ENCODE results near the gene CSF1R. TPM values are rescaled to one million over a fixed set of nuclear protein-coding genes. Genes with fewer than 3 reads are reported as not detected.
"Not testable (repeated sequence)": the region's sequence is repeated elsewhere in the genome, so short reads cannot be mapped to it uniquely, and the experiment has no call there.

Gene CSF1R
- polyA plus RNA-seq, 1 donor from 2014 or later, result 0.10 TPM

DNA sequence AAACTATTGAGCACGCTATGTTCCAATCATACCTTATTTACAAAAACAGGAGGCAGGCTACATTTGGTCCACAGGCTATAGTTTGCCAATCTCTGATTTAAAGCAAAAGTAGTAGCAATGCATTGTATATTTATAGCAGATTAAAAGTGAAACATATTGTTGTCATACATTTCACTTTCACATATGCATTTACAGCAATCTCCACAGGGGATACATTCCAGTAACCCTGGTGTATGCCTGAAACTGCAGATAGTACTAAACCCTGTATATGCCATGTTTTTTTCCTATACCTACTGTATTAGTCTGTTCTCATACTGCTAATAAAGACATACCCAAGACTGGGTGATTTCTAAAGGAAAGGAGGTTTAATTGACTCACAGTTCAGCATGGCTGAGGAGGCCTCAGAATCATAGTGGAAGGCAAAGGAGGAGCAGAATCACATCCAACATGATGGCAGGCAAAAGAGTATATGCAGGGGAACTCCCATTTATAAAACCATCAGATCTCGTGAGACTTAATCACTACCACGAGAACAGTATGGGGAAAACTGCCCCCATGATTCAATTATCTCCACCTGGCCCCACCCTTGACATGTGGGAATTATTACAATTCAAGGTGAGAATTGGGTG lies 5.9 kb upstream of the CSF1R start:
- Mint-ChIP-seq H3K4me3 (no peak overlapping the region), H3K27ac (peak overlapping the region in 1 of 3 donors; percentile 81), H3K9me3 (no peaks in the 10 kb centered on the region), H3K27me3 (peaks cover 2% of the 10 kb centered on the region), H3K4me1 (peaks cover 0 to 5% (median 4%) of the 10 kb centered on the region in 3 donors), H3K36me3 (no peaks in the 10 kb centered on the region)

GRCh38 chr5:150085191-150085912 lies 1.0 kb downstream of the CSF1R start:
- Mint-ChIP-seq H3K36me3 (no peaks in the 10 kb centered on the region), H3K4me1 (peaks cover 11 to 17% (median 13%) of the 10 kb centered on the region in 3 donors), H3K27me3 (peaks cover 7% of the 10 kb centered on the region), H3K4me3 (no peak overlapping the region), H3K27ac (no peak overlapping the region), H3K9me3 (no peaks in the 10 kb centered on the region)

DNA sequence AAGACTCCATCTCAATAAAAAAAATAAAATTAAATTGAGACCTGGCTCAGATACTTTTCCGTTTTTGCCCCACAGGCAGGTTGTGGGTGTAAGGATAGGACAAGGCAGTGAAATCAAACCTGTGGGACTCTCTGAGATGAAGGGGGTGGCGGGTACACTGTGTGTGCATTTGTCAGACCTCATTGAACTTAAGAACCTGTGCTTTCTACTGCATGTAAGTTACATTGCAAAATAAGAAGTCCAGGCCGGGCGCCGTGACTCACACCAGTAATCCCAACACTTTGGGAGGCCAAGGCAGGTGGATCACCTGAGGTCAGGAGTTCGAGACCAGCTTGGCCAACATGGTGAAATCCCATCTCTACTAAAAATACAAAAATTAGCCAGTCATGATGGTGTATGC lies 1.6 kb downstream of the CSF1R start:
- not testable (repeated sequence) for H3K27me3 Mint-ChIP-seq, H3K27ac Mint-ChIP-seq, H3K9me3 Mint-ChIP-seq, H3K36me3 Mint-ChIP-seq, H3K4me3 Mint-ChIP-seq
- peaks cover 11 to 17% (median 13%) of the 10 kb centered on the region in 3 donors for H3K4me1 Mint-ChIP-seq

GRCh38 chr5:150082889-150083288 lies 3.5 kb downstream of the CSF1R start:
- no peaks in the 10 kb centered on the region for H3K36me3 Mint-ChIP-seq
- H3K4me1 Mint-ChIP-seq, result peaks cover 11 to 13% (median 13%) of the 10 kb centered on the region in 3 donors
- H3K4me3 Mint-ChIP-seq, result peak overlapping the region in 1 of 4 donors; percentile 33
- no peak overlapping the region for H3K27ac Mint-ChIP-seq
- H3K27me3 Mint-ChIP-seq, result peaks cover 5% of the 10 kb centered on the region
- no peaks in the 10 kb centered on the region for H3K9me3 Mint-ChIP-seq

GRCh38 chr5:150082374-150082773 lies 4.0 kb downstream of the CSF1R start:
- Mint-ChIP-seq H3K36me3 (no peaks in the 10 kb centered on the region), H3K9me3 (no peaks in the 10 kb centered on the region), H3K27ac (peak overlapping the region in 1 of 3 donors; percentile 15), H3K4me1 (peaks cover 11 to 13% (median 13%) of the 10 kb centered on the region in 3 donors), H3K4me3 (peak overlapping the region in 2 of 4 donors; percentile 65 to 86), H3K27me3 (peaks cover 5% of the 10 kb centered on the region)

GRCh38 chr5:150081541-150082283 lies 4.6 kb downstream of the CSF1R start:
- Mint-ChIP-seq H3K4me3 (peak overlapping the region in 2 of 4 donors; percentile 65 to 86), H3K9me3 (no peaks in the 10 kb centered on the region), H3K4me1 (peaks cover 11 to 13% (median 13%) of the 10 kb centered on the region in 3 donors), H3K36me3 (no peaks in the 10 kb centered on the region), H3K27me3 (peaks cover 5% of the 10 kb centered on the region), H3K27ac (peak overlapping the region in 2 of 3 donors; percentile 15 to 35)

GRCh38 chr5:150080696-150081435 lies 5.5 kb downstream of the CSF1R start:
- H3K4me1 Mint-ChIP-seq, result peaks cover 11 to 13% (median 13%) of the 10 kb centered on the region in 3 donors
- peak overlapping the region in 1 of 3 donors; percentile 35 for H3K27ac Mint-ChIP-seq
- no peaks in the 10 kb centered on the region for H3K36me3 Mint-ChIP-seq
- no peaks in the 10 kb centered on the region for H3K9me3 Mint-ChIP-seq
- H3K27me3 Mint-ChIP-seq, result peaks cover 3% of the 10 kb centered on the region
- H3K4me3 Mint-ChIP-seq, result peak overlapping the region in 1 of 4 donors; percentile 45

DNA sequence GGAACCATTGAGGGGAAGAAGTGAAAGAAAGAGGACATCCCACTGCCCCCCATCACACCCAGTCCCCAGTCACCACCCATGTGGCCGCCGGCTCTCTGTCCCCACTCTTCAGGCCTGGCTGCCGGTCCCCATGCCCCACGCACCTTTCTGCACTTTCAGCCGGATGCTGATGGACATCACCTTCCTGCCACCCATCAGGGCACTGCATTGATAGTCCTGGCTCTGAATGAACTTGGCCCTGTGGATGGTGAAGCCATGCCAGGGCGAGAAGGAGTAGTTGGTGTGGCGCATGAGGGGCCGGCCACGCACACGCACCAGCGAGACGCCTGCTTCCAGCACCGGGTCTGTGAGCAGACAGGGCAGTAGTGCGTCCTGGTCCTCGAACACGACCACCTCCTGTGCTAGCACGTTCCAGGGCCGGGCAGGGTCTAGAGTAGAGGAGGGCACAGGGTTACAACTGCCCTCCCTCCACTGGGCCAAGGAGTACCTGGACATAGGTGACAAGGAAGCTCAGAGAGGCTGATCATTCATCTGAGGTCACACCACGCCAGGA lies 6.4 kb downstream of the CSF1R start:
- peaks cover 11 to 13% (median 13%) of the 10 kb centered on the region in 3 donors for H3K4me1 Mint-ChIP-seq
- H3K9me3 Mint-ChIP-seq, result no peaks in the 10 kb centered on the region
- no peaks in the 10 kb centered on the region for H3K36me3 Mint-ChIP-seq
- H3K27ac Mint-ChIP-seq, result no peak overlapping the region
- no peak overlapping the region for H3K4me3 Mint-ChIP-seq
- no peaks in the 10 kb centered on the region for H3K27me3 Mint-ChIP-seq

DNA sequence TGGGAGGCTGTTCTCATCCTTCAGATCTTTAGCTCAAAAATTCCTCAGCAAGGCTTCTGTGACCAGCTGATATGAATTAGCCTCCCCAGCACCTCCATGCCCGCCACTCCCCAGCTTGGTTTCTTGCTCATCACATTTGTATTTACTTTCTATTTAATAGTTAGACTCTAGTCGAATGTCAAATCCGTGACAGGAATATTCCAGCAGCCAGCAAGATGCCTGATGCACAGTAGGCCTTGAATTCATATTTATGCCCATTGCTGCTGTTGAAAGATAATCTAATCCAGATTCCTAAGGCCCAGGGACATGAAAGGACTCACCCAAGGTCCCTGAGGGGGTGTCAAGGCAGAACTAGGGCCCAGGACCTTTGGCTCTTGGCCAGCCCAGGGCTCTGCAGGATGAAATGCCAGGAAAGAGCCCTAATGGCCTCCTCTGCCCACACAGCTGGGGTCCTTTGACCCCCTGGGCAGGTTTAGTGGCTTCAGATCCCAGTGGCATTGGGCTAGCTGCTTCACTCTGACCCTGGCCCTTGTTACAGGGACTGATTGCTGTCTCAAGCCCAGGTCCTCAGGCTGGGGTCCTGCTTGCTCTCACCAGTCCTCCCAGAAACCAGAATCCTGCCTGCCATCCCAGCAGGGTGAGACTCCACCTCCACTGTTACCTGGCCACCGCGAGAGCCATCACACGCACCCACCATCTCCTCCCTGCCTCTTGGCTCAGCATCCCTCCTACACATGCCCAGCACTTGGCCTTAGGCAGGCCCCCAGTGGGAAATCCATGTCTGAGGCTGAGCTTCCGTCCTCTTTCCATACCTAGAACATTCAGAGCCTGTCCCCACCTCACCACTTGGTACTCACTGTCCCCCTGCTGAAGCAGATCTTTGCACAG lies 7.3 kb downstream of the CSF1R start:
- no peaks in the 10 kb centered on the region for H3K9me3 Mint-ChIP-seq
- no peaks in the 10 kb centered on the region for H3K27me3 Mint-ChIP-seq
- no peak overlapping the region for H3K27ac Mint-ChIP-seq
- H3K4me1 Mint-ChIP-seq, result peaks cover 11 to 13% (median 13%) of the 10 kb centered on the region in 3 donors
- no peaks in the 10 kb centered on the region for H3K36me3 Mint-ChIP-seq
- H3K4me3 Mint-ChIP-seq, result no peak overlapping the region

DNA sequence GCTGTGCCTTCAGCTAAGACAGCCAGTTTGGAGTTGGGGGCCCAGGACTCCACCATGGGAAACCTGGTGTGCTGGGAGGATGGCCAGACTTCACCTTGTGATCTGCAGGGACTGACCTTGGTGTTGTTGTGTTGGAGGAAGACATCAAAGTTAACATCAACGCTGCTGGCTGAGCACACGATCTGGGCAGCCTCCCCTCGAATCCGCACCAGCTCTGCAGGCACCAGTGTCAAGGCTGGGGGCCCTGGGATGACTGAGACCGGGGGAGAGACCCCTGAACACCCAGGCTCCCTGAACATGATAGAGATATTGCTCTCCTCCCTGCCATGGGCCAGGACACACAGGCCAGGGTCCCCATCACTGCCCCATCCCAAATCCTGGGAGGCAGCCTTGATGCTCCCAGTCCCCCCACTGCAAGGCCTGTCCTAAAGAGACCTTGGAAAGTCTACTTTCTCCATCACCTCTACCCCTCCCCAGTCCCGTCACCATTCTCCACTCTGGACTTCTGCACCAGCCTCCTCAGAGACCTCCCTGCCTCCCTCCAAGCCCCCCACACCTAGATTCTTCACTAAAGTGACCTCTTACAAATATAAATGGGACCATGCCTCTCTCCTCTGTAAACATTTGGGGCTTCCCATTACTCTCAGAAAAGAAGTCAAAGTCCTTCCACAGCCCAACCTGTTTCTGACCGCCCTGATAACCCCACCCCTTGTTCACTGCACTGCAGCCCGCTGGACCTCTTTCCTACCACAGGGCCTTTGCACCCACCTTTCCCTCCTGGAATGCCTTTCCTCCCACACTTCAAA lies 8.2 kb downstream of the CSF1R start:
- Mint-ChIP-seq H3K27ac (no peak overlapping the region), H3K4me1 (peaks cover 10 to 11% (median 11%) of the 10 kb centered on the region in 3 donors), H3K36me3 (no peaks in the 10 kb centered on the region), H3K9me3 (no peaks in the 10 kb centered on the region), H3K27me3 (no peaks in the 10 kb centered on the region), H3K4me3 (no peak overlapping the region)

- Mint-ChIP-seq H3K9me3 (no peaks in the 10 kb centered on the region), H3K4me3 (no peak overlapping the region), H3K27ac (no peak overlapping the region), H3K36me3 (no peaks in the 10 kb centered on the region), H3K4me1 (peaks cover 6 to 8% (median 7%) of the 10 kb centered on the region in 3 donors), H3K27me3 (peaks cover 1% of the 10 kb centered on the region)
These were observed 9.3 kb downstream of the CSF1R start for GRCh38 chr5:150077060-150077459.

DNA sequence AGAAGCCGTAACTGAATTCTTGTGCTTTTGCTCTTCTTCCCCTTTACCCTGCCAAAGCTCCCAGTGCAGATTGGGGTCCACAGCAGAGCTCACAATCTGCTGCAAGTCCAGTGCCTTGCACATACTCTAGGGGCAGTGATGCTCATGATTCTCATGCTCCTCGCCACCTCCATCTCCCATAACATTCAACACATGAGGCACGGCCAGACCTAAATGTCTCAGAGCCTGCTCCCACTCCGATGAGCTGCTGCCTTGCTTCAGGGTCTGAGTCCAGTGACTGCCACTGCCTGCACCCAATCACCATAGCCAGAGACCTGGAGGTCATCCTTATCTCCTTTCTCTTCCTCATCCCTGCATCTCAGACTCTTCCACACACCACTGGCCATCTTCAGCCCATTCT lies 10.5 kb downstream of the CSF1R start:
- no peaks in the 10 kb centered on the region for H3K36me3 Mint-ChIP-seq
- no peak overlapping the region for H3K4me3 Mint-ChIP-seq
- H3K4me1 Mint-ChIP-seq, result peaks cover 0 to 2% (median 0%) of the 10 kb centered on the region in 3 donors
- peaks cover 1% of the 10 kb centered on the region for H3K27me3 Mint-ChIP-seq
- no peak overlapping the region for H3K27ac Mint-ChIP-seq
- H3K9me3 Mint-ChIP-seq, result no peaks in the 10 kb centered on the region

GRCh38 chr5:150075233-150075632 lies 11.1 kb downstream of the CSF1R start:
- H3K36me3 Mint-ChIP-seq, result no peaks in the 10 kb centered on the region
- H3K4me1 Mint-ChIP-seq, result peaks cover 0 to 2% (median 0%) of the 10 kb centered on the region in 3 donors
- no peak overlapping the region for H3K27ac Mint-ChIP-seq
- H3K4me3 Mint-ChIP-seq, result no peak overlapping the region
- H3K9me3 Mint-ChIP-seq, result no peaks in the 10 kb centered on the region
- H3K27me3 Mint-ChIP-seq, result peaks cover 1% of the 10 kb centered on the region
